GM20431 (cell line): ENCODE data around the gene ZNF324.
"Not testable (repeated sequence)": the region's sequence is repeated elsewhere in the genome, so short reads cannot be mapped to it uniquely, and the experiment has no call there.

Experiments
- in situ Hi-C: fragments of 300-500 bp; cut with MseI, MboI; formaldehyde crosslinking; loops from one replicate; pipeline ENCODE4 v1.15.0; 2020; ENCODE audit warnings: low sequenced_read_pairs; ENCODE audit not compliant: unreplicated experiment

The ZNF324 gene

GRCh38 chr19:58498316-58499020 is 31.6 kb downstream of the ZNF324 start:
- in situ Hi-C loops = no loop called here

GRCh38 chr19:58499021-58499927 is 32.4 kb downstream of the ZNF324 start:
- in situ Hi-C loops = no loop called here

- in situ Hi-C loops = no loop called here
Measured at GRCh38 chr19:58500242-58500641, 33.4 kb downstream of the ZNF324 start.

GRCh38 chr19:58507602-58508223 is 40.8 kb downstream of the ZNF324 start:
- in situ Hi-C loops = not testable (repeated sequence)

GRCh38 chr19:58509731-58510083 is 42.8 kb downstream of the ZNF324 start:
- in situ Hi-C loops = no loop called here

- in situ Hi-C loops = no loop called here
Measured at GRCh38 chr19:58510084-58510862, 43.4 kb downstream of the ZNF324 start.

- in situ Hi-C loops = no loop called here
Measured at GRCh38 chr19:58511353-58512208, 44.7 kb downstream of the ZNF324 start, which contains the start of gene SLC27A5. SLC27A5 (minus strand) TSS chr19:58511992; CDS start chr19:58511955, 37 bp downstream.

- in situ Hi-C loops = no loop called here
Measured at GRCh38 chr19:58513213-58513693, 46.4 kb downstream of the ZNF324 start.

GRCh38 chr19:58513694-58514563 is 47.0 kb downstream of the ZNF324 start:
- in situ Hi-C loops = no loop called here

GRCh38 chr19:58514564-58515022 is 47.7 kb downstream of the ZNF324 start:
- in situ Hi-C loops = no loop called here

GRCh38 chr19:58515259-58515658 is 48.4 kb downstream of the ZNF324 start:
- in situ Hi-C loops = no loop called here

GRCh38 chr19:58516246-58516836 is 49.5 kb downstream of the ZNF324 start:
- in situ Hi-C loops = no loop called here

- in situ Hi-C loops = no loop called here
Measured at GRCh38 chr19:58516964-58517833, 50.3 kb downstream of the ZNF324 start.

GRCh38 chr19:58518256-58519086 is 51.6 kb downstream of the ZNF324 start:
- in situ Hi-C loops = no loop called here

GRCh38 chr19:58519087-58519354 is 52.1 kb downstream of the ZNF324 start:
- in situ Hi-C loops = no loop called here
